GF-D8 (cell line): ENCODE results near the gene SPINDOC.
"Not testable (repeated sequence)": the region's sequence is repeated elsewhere in the genome, so short reads cannot be mapped to it uniquely, and the experiment has no call there.

Experiments
- DNase-seq: peaks from one replicate; lab custom pipeline; 2025; lab: John Stamatoyannopoulos, UW

Gene SPINDOC

GRCh38 chr11:63813035-63813562 is at the start of gene SPINDOC:
Gene SPINDOC, plus strand, starts transcription at chr11:63813456. Its CDS starts 231 bp downstream, at chr11:63813687.
- DNase-seq, result peak; percentile 13

- DNase-seq, result no peak
Observed at GRCh38 chr11:63763496-63764339, 49.5 kb upstream of the SPINDOC start.

GRCh38 chr11:63764340-63764678 is 48.9 kb upstream of the SPINDOC start:
- DNase-seq, result no peak

GRCh38 chr11:63764679-63765647 is 48.3 kb upstream of the SPINDOC start:
- no peak for DNase-seq

GRCh38 chr11:63765688-63766241 is 47.5 kb upstream of the SPINDOC start:
- no peak for DNase-seq

GRCh38 chr11:63766531-63767235 is 46.6 kb upstream of the SPINDOC start:
- no peak for DNase-seq

GRCh38 chr11:63767267-63767564 is 46.0 kb upstream of the SPINDOC start:
- DNase-seq, result no peak

GRCh38 chr11:63767565-63768236 is 45.6 kb upstream of the SPINDOC start:
- DNase-seq, result no peak

GRCh38 chr11:63768237-63769041 is 44.8 kb upstream of the SPINDOC start, which contains the start of gene ZFTA:
Gene ZFTA, minus strand, starts transcription at chr11:63768775. Its CDS starts 153 bp downstream, at chr11:63768622.
- no peak for DNase-seq

GRCh38 chr11:63769042-63769713 is 44.1 kb upstream of the SPINDOC start:
- no peak for DNase-seq

- no peak for DNase-seq
Observed at GRCh38 chr11:63769714-63770455, 43.4 kb upstream of the SPINDOC start.

GRCh38 chr11:63770763-63771162 is 42.5 kb upstream of the SPINDOC start:
- DNase-seq, result no peak

GRCh38 chr11:63771741-63772318 is 41.4 kb upstream of the SPINDOC start:
- not testable (repeated sequence) for DNase-seq

GRCh38 chr11:63775191-63775590 is 38.1 kb upstream of the SPINDOC start:
- no peak for DNase-seq

- no peak for DNase-seq
Observed at GRCh38 chr11:63779039-63779438, 34.2 kb upstream of the SPINDOC start.

- DNase-seq, result no peak
Observed at GRCh38 chr11:63782749-63783148, 30.5 kb upstream of the SPINDOC start.

GRCh38 chr11:63783925-63784592 is 29.2 kb upstream of the SPINDOC start:
- no peak for DNase-seq

- no peak for DNase-seq
Observed at GRCh38 chr11:63785823-63786222, 27.4 kb upstream of the SPINDOC start.
